Epidermal melanocyte (primary cell): ENCODE results near the gene TMPRSS5.
"Not testable (repeated sequence)": the region's sequence is repeated elsewhere in the genome, so short reads cannot be mapped to it uniquely, and the experiment has no call there.

ENCODE experiments used
- DNase-seq: peaks from one replicate; pipeline ENCODE4 v3.0.0; 2011; ENCODE audit warnings: low spot score; ENCODE audit not compliant: insufficient read length

Gene TMPRSS5

GRCh38 chr11:113697756-113698407 is 8.2 kb downstream of the TMPRSS5 start:
- no peak for DNase-seq

DNA sequence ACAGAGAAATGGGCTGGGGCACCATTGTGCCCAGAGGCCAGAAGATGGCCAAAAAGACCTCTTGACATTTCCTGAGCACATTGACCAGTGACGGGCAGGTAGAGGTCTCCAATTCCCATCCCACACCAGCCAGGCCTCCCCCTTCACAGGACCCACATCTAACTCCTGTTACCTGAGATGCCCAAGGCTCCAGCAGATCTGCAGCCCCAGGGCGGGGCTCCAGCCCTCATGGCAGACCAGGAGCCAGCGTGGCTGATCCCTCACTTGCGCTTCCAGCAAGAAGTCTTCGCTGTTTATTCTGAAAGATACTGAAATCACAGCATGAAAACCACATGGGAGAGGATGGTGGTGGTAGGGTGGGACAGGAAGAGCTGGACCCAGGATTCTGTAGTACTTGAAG is 9.0 kb downstream of the TMPRSS5 start:
- no peak for DNase-seq

DNA sequence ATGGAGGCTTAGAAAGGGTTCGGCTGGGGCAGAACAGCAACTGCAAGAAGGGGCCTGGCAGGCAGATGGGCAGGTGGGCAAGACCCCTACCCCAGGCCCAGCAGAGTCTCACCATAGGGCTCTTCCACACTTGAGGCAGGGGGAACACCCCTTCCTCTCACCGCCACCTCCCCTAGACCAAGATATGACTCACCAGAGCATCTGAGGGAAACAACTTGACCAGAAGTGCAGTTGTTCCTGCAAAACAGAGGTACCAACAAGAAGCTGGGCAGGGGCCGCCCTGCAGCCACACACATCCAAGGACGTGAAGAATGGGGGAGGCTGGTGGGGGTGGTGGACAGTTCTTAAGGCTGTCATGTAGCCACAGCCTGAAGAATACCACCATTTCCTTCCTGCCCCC is 10.9 kb downstream of the TMPRSS5 start:
- no peak for DNase-seq

GRCh38 chr11:113694390-113694789 is 11.7 kb downstream of the TMPRSS5 start:
- DNase-seq: no peak

DNA sequence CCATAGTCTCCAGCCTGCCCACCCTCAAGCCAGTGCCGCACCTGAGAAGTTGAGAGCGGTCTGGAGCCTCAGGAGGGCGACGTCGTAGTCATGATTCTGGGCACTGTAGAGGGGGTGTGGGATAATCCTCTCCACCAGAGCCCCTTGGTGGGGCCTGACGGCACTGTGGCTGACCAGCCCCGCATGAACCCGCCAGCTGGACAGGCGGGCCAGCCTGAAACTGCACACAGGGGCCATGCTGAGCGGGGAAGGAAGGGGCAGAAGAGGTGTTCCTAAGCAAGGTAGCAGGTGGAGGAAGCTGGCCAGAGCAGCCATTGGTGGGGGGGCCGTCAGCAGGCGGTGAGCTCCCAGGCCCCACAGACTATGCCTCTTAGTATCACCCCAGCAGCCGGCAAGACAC is 13.1 kb downstream of the TMPRSS5 start:
- no peak for DNase-seq

GRCh38 chr11:113690619-113691569 is 15.2 kb downstream of the TMPRSS5 start:
- DNase-seq: no peak

DNA sequence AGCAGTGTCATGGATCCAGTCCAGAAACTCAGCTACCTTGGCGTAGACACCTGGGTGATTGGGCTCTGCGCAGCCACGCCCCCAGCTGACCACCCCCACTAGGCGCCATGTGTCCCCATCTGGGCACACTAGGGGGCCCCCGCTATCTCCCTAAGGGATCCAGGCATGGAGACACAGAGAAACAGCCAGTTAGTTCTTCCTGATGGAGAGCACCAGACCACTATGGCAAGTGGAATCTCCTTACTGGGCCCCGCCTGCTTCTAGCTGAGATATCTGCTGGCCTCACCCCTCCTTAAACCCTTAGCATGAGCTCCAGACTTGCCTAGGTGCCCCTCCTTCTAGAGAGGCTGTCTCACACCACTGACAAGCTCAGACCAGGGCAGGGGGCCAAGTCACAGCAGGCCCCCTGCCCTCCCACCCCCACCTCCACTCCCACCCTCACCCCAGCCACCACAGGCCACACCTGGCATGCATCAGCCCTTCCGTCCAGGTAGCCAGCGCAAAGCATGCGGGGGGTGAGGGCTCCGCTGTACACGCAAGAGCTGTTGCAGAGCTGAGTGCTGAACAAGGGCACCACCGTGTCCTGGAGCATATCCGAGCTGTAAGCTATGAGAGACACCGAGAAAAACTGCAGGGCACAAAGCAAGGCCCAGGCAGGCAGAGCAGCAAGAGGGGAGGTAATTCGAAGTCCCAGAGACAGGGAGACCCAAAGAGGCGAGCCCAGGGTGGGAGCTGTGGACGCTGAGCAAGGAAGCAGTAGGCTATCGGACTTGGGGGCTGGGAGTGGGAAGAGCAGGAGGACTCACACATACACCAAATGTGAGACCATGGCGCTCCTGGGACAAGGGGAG is 16.1 kb downstream of the TMPRSS5 start:
- DNase-seq: no peak

- DNase-seq: no peak
Observed at GRCh38 chr11:113685654-113686359, 20.3 kb downstream of the TMPRSS5 start.

- no peak for DNase-seq
Observed at GRCh38 chr11:113684496-113684895, 21.6 kb downstream of the TMPRSS5 start.

DNA sequence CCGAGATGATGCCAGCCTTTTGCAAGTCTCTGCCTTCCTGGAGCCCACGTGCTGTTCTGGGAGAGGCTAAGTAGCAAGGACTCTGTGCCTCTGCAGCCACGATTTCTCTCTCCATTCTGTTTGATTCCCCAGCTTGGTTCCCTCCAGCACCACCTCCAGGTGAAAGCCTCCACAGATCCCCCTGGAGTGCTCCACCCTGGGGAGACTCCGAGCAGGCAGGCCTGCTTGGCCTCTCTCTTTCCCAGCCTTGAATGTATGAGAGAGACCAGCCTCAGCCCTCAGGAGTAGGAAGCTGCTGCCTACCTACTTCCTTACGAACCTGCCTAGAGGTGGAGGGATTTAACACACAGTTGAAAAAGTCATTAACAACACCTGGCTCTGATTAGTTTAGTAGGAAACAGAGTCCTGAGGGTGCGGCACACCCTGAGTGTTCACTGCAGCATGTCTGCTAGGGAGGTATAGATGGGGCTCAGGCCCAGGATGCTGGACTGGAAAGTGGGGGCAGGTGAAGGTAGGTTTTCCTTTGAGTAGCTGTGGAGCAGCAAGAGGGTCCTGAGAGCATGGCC is 22.5 kb downstream of the TMPRSS5 start:
- DNase-seq: no peak

DNA sequence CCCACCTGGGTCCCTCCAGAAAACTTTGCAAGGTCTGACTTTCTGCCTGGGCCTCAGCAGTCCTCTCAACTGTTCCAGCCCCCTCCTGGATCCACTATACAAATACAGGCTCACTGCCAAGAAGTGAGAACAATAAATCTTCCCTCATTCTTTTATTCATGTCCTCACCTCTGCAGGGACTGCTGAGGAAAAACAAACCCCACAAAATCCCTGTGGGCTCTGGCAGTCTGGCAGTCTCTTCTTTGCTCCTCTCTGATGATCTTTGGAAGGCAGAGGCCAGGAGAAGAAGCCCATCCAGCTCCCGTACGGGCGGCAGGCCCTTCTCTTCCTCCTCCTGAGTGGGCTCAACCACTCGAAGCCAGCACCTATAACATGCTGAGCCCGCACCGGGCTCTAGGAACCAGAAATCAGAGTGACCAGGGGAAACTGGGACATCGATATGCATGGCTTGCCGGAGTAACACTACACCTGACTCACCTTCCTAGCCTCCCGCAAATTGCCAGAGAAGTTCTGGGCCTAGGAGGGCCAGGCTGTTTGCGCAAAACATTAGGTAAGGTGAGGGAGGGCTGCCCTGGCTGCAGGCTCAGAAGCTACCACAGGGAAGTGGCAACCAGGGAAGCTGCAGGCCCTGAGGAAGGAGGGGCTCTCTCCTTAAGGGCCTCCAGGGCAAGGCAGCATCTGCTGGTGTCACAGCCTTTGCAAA is 24.2 kb downstream of the TMPRSS5 start:
- no peak for DNase-seq

DNA sequence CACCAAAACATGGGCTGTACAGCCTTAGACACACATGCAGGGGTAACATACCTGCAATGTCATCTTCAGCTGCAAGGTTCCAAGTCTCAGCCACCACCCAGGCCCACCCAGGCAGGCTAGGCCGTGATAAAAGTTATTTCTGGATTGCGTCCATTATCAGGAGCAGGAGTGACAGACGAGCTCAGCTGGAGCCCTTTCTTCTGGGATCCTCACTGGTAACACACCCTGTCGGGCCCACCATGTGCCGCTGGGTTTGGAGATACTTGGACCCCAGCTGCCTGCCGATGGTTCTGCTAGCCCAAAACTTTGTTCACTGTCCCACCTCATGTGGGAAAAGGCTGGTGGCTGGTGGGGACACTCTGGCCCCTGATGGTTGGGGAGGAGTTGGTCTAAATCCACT is 24.8 kb downstream of the TMPRSS5 start:
- no peak for DNase-seq

DNA sequence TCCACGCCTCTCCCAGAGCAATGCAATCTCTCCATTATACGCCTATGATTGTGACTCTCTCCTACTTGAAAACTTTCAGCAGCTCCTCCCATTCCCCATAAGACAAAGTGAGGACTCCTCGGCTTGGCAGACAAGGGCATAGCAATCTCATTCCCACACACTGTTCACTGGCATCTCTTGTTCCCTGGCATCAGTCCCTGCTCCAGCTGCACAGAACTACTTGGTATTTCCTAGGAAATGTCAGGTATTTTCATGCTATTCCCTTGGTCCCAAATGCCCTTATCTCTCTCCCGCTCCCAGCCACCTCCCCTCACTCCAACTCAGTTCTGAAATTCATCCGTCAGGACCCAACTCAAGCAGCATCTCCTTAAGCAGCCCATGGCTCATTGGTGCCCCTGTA is 28.4 kb downstream of the TMPRSS5 start:
- no peak for DNase-seq

GRCh38 chr11:113675565-113675964 is 30.5 kb downstream of the TMPRSS5 start:
- DNase-seq: no peak

DNA sequence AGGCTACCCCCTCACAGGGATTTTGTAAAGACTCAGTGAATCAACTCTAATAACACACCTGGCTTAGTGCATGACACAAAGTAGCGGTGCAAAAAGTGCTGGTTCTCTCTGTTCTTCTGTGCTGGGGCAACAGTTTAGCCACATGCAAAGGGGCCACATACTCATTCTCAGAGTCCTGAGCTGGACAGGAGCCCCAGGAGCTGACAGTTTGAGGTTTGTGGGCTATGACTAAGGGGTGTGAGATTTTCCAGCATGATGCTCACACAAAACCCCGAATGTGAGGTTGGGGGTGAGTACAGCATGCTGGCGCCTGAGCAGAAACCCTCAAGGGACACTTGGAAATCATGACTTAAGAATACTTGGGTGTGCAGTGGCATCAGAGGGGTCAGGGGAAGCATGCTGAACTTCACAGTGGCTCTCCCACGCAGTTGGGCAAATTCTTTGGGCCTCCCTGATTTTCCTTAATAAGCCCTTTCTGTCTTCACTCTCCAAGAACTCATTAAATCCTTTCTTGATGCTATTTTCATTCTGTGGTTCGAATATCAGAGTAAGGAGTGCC is 31.0 kb downstream of the TMPRSS5 start:
- no peak for DNase-seq

GRCh38 chr11:113674397-113674685 is 31.8 kb downstream of the TMPRSS5 start:
- no peak for DNase-seq

GRCh38 chr11:113673550-113674396 is 32.3 kb downstream of the TMPRSS5 start:
- no peak for DNase-seq

- not testable (repeated sequence) for DNase-seq
Observed at GRCh38 chr11:113671914-113672313, 34.2 kb downstream of the TMPRSS5 start.

DNA sequence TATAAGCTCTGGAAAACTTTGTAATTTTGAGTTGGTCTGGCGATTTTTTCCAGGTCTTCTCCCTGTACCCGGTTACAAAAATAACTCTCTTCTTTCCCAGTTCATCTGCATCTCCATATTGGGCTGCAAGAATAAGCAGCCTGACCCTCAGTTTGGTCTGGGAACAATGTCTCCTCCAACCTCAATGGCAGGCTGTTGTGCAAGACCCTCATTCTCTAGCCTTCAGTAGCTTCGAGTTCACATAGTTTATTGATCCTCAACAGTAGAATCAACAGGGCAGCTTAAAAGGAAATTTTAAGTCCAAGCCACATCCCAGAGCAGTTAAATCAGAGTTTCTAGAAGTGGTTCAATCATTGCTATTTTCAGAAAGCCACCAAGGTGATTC is 35.3 kb downstream of the TMPRSS5 start:
- DNase-seq: no peak
